ENCODE data around the gene LIPC.

DNA sequence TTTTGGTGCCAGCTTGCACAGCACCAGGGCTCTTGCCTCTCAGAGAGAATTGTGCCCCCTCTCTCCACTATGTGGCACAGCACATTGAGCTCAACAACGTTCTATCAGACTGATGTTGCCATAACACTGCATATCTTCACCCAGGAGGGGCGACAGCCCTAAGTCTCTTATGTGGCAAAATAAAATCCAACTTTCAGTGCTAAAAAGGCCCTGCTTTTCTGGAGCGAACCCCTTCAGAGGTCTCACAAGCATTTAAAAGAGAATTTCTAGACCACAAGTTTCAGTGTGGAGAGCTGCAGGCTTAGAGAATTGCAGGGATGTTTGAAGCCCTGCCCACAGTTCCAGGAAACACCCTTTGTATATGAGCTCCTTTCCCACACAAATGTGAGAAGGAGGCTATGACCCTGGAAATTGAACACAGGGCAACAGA is 85.5 kb downstream of the LIPC start:
- TF ChIP-seq, protein P1, sequence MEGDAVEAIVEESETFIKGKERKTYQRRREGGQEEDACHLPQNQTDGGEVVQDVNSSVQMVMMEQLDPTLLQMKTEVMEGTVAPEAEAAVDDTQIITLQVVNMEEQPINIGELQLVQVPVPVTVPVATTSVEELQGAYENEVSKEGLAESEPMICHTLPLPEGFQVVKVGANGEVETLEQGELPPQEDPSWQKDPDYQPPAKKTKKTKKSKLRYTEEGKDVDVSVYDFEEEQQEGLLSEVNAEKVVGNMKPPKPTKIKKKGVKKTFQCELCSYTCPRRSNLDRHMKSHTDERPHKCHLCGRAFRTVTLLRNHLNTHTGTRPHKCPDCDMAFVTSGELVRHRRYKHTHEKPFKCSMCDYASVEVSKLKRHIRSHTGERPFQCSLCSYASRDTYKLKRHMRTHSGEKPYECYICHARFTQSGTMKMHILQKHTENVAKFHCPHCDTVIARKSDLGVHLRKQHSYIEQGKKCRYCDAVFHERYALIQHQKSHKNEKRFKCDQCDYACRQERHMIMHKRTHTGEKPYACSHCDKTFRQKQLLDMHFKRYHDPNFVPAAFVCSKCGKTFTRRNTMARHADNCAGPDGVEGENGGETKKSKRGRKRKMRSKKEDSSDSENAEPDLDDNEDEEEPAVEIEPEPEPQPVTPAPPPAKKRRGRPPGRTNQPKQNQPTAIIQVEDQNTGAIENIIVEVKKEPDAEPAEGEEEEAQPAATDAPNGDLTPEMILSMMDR (IDR thresholded peaks at IDR 0.05; ENCODE audit: borderline replicate concordance, extremely low read depth, low read length, poor library complexity, severe bottlenecking): peak; percentile 76
- TF ChIP-seq EZH2 (IDR thresholded peaks at IDR 0.05; ENCODE audit: borderline replicate concordance, low read depth, low read length, severe bottlenecking): no peak

Data from DND-41 (cell line).